NCI-H345 treated with DMSO at 0.1 percent for 48 hours (cell line): Measurements from ENCODE around the gene LEO1.
"Not testable (repeated sequence)": the region's sequence is repeated elsewhere in the genome, so short reads cannot be mapped to it uniquely, and the experiment has no call there.

Experiments used
- DNase-seq: peaks from one replicate; lab custom pipeline; 2025; ENCODE audit not compliant: unreplicated experiment; lab: John Stamatoyannopoulos, UW

The LEO1 gene

GRCh38 chr15:52004806-52005205 lies 33.2 kb upstream of the LEO1 start:
- DNase-seq = no peak

GRCh38 chr15:52003710-52004109 lies 32.1 kb upstream of the LEO1 start:
- no peak for DNase-seq

GRCh38 chr15:52003089-52003488 lies 31.5 kb upstream of the LEO1 start:
- DNase-seq = not testable (repeated sequence)

GRCh38 chr15:52002351-52002750 lies 30.8 kb upstream of the LEO1 start:
- DNase-seq = no peak

- DNase-seq = no peak
These were observed 21.4 kb upstream of the LEO1 start for GRCh38 chr15:51992953-51993352.

- no peak for DNase-seq
These were observed 19.6 kb upstream of the LEO1 start for GRCh38 chr15:51991141-51991540.

- DNase-seq = no peak
These were observed 11.2 kb upstream of the LEO1 start for GRCh38 chr15:51982770-51983103.

- no peak for DNase-seq
These were observed 10.6 kb upstream of the LEO1 start for GRCh38 chr15:51982013-51982769.

- no peak for DNase-seq
These were observed 2.2 kb upstream of the LEO1 start for GRCh38 chr15:51973775-51974174.

GRCh38 chr15:51973220-51973619 lies 1.6 kb upstream of the LEO1 start:
- no peak for DNase-seq

GRCh38 chr15:51971032-51971374 lies 575 bp downstream of the LEO1 start:
- no peak for DNase-seq

- no peak for DNase-seq
These were observed 1.3 kb downstream of the LEO1 start for GRCh38 chr15:51970132-51970817.

- DNase-seq = no peak
These were observed 1.9 kb downstream of the LEO1 start for GRCh38 chr15:51969728-51970127.

GRCh38 chr15:51967583-51967982 lies 4.0 kb downstream of the LEO1 start:
- DNase-seq = no peak

GRCh38 chr15:51966192-51966591 lies 5.4 kb downstream of the LEO1 start:
- no peak for DNase-seq

- DNase-seq = no peak
These were observed 5.9 kb downstream of the LEO1 start for GRCh38 chr15:51965691-51966090.

- DNase-seq = no peak
These were observed 16.1 kb downstream of the LEO1 start for GRCh38 chr15:51955504-51955903.

GRCh38 chr15:51952805-51953204 lies 18.8 kb downstream of the LEO1 start:
- DNase-seq = no peak

GRCh38 chr15:51947124-51947523 lies 24.5 kb downstream of the LEO1 start:
- no peak for DNase-seq

GRCh38 chr15:51939216-51939615 lies 32.4 kb downstream of the LEO1 start:
- no peak for DNase-seq

- DNase-seq = no peak
These were observed 33.3 kb downstream of the LEO1 start for GRCh38 chr15:51938286-51938685.

- DNase-seq = no peak
These were observed 35.5 kb downstream of the LEO1 start for GRCh38 chr15:51936105-51936478.
